Neural cell (in vitro differentiated cells): ENCODE measurements around the gene TSR2. TPM values are rescaled to one million over a fixed set of nuclear protein-coding genes. Genes with fewer than 3 reads are reported as not detected.

Source experiments
- H2AFZ ChIP-seq: fragments of 200-600, 300-800 bp; sonication (generic), shearing (Covaris generic); 2 replicates; pipeline ENCODE4 v1.6.0; 2014; ENCODE audit warnings: low read depth, mild to moderate bottlenecking, antibody characterized with exemption, low read length, moderate library complexity
- H3F3A ChIP-seq: fragments of 200-600 bp; shearing (Covaris generic); 2 replicates; pipeline ENCODE4 v1.6.1; 2016; ENCODE audit warnings: mild to moderate bottlenecking, moderate library complexity, mixed read lengths, antibody characterized with exemption, low read length; ENCODE audit not compliant: insufficient read depth, poor library complexity, severe bottlenecking
- H3K27ac ChIP-seq: fragments of 200-600, 300-800 bp; sonication (generic), shearing (Covaris generic); 2 replicates; pipeline ENCODE4 v1.5.1; 2014; ENCODE audit warnings: mild to moderate bottlenecking, low read length, moderate library complexity
- H3K27me3 ChIP-seq: fragments of 300-800, 200-600 bp; sonication (generic), shearing (Covaris generic); 2 replicates; pipeline ENCODE4 v1.6.0; 2014; ENCODE audit warnings: mild to moderate bottlenecking, low read depth, low read length, moderate library complexity; ENCODE audit not compliant: insufficient read depth
- H3K36me3 ChIP-seq: fragments of 300-800, 200-600 bp; sonication (generic), shearing (Covaris generic); 2 replicates; pipeline ENCODE4 v1.5.1; 2014; ENCODE audit warnings: mild to moderate bottlenecking, antibody characterized with exemption, low read length, moderate library complexity; ENCODE audit not compliant: insufficient read depth
- H3K4me2 ChIP-seq: fragments of 300-800, 200-600 bp; sonication (generic), shearing (Covaris generic); 2 replicates; pipeline ENCODE4 v1.6.0; 2014; ENCODE audit warnings: mild to moderate bottlenecking, low read length
- H3K4me3 ChIP-seq: fragments of 300-800, 200-600 bp; sonication (generic), shearing (Covaris generic); 2 replicates; pipeline ENCODE4 v1.5.1; 2014; ENCODE audit warnings: mild to moderate bottlenecking, low read length, moderate library complexity
- H3K79me2 ChIP-seq: fragments of 200-600 bp; shearing (Covaris generic); replicated peaks from 2 replicates; pipeline ENCODE4 v1.6.0; 2014; ENCODE audit warnings: mild to moderate bottlenecking, low read length, moderate library complexity; ENCODE audit not compliant: insufficient read depth
- H3K9ac ChIP-seq: fragments of 300-800, 200-600 bp; sonication (generic), shearing (Covaris generic); 2 replicates; pipeline ENCODE4 v1.6.1; 2016; ENCODE audit warnings: mild to moderate bottlenecking, low read length, mixed read lengths
- H3K9me2 ChIP-seq: fragments of 200-600 bp; shearing (Covaris generic); 2 replicates; pipeline ENCODE4 v1.6.1; 2016; ENCODE audit warnings: mild to moderate bottlenecking, low read length, mixed read lengths; ENCODE audit not compliant: insufficient read depth
- H3K9me3 ChIP-seq: fragments of 200-600, 300-800 bp; sonication (generic), shearing (Covaris generic); 2 replicates; pipeline ENCODE4 v1.6.1; 2016; ENCODE audit warnings: mild to moderate bottlenecking, mixed run types, low read length, moderate library complexity, mixed read lengths
- H4K20me1 ChIP-seq: fragments of 200-600 bp; shearing (Covaris generic); 2 replicates; pipeline ENCODE4 v1.6.1; 2016; ENCODE audit warnings: mild to moderate bottlenecking, mixed run types; ENCODE audit not compliant: insufficient read depth
- EP300 ChIP-seq: fragments of 450-650 bp; conservative IDR thresholded peaks from 2 replicates; pipeline ENCODE4 v1.6.1; 2014; ENCODE audit warnings: antibody characterized with exemption, mild to moderate bottlenecking, moderate library complexity; ENCODE audit not compliant: poor library complexity, severe bottlenecking
- EZH2 ChIP-seq: fragments of 200-600, 300-800 bp; shearing (Covaris generic), sonication (generic); IDR thresholded peaks from 2 replicates; pipeline ENCODE4 v1.6.1; 2014; ENCODE audit warnings: antibody characterized with exemption, low read length, borderline replicate concordance, mild to moderate bottlenecking; ENCODE audit not compliant: insufficient read depth, poor library complexity, severe bottlenecking
- MXI1 ChIP-seq: fragments of 450-650 bp; conservative IDR thresholded peaks from 2 replicates; pipeline ENCODE4 v1.6.1; 2014; ENCODE audit warnings: antibody characterized with exemption, mild to moderate bottlenecking; ENCODE audit not compliant: poor library complexity, severe bottlenecking
- POLR2AphosphoS5 ChIP-seq: IDR thresholded peaks from 2 replicates; pipeline ENCODE4 v1.6.1; 2012
- RAD21 ChIP-seq: fragments of 450-650 bp; conservative IDR thresholded peaks from 2 replicates; pipeline ENCODE4 v1.6.1; 2014; ENCODE audit warnings: antibody characterized with exemption, mild to moderate bottlenecking, moderate library complexity
- REST ChIP-seq: IDR thresholded peaks from 2 replicates; pipeline ENCODE4 v1.6.1; 2012; ENCODE audit warnings: borderline replicate concordance
- SMC3 ChIP-seq: fragments of 450-650 bp; conservative IDR thresholded peaks from 2 replicates; pipeline ENCODE4 v1.6.1; 2014; ENCODE audit warnings: antibody characterized with exemption, mild to moderate bottlenecking, moderate library complexity; ENCODE audit not compliant: poor library complexity
- TAF1 ChIP-seq: IDR thresholded peaks from 2 replicates; pipeline ENCODE4 v1.6.1; 2012; ENCODE audit warnings: low read depth
- polyA minus RNA-seq: library from RNA; depleted of rRNA, polyadenylated mRNA; stranded (reverse); fragments of >200 nt; gene quantifications from 2 replicates; pipeline ENCODE4 v1.2.3, GENCODE V29; 2014
- polyA plus RNA-seq: library from polyadenylated mRNA; depleted of rRNA; stranded (reverse); fragments of >200 nt; gene quantifications from 2 replicates; pipeline ENCODE4 v1.2.3, GENCODE V29; 2014
- TF ChIP-seq, protein P1 (sequence below): fragments of 450-650 bp; IDR thresholded peaks from 2 replicates; pipeline ENCODE4 v1.5.1; 2014; ENCODE audit warnings: antibody characterized with exemption, mild to moderate bottlenecking, moderate library complexity; ENCODE audit not compliant: poor library complexity, severe bottlenecking

TSR2 gene, protein sequence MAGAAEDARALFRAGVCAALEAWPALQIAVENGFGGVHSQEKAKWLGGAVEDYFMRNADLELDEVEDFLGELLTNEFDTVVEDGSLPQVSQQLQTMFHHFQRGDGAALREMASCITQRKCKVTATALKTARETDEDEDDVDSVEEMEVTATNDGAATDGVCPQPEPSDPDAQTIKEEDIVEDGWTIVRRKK
- 22.4 and 27.5 TPM in 2 replicates for polyA plus RNA-seq
- 11.2 and 12.6 TPM in 2 replicates for polyA minus RNA-seq

DNA sequence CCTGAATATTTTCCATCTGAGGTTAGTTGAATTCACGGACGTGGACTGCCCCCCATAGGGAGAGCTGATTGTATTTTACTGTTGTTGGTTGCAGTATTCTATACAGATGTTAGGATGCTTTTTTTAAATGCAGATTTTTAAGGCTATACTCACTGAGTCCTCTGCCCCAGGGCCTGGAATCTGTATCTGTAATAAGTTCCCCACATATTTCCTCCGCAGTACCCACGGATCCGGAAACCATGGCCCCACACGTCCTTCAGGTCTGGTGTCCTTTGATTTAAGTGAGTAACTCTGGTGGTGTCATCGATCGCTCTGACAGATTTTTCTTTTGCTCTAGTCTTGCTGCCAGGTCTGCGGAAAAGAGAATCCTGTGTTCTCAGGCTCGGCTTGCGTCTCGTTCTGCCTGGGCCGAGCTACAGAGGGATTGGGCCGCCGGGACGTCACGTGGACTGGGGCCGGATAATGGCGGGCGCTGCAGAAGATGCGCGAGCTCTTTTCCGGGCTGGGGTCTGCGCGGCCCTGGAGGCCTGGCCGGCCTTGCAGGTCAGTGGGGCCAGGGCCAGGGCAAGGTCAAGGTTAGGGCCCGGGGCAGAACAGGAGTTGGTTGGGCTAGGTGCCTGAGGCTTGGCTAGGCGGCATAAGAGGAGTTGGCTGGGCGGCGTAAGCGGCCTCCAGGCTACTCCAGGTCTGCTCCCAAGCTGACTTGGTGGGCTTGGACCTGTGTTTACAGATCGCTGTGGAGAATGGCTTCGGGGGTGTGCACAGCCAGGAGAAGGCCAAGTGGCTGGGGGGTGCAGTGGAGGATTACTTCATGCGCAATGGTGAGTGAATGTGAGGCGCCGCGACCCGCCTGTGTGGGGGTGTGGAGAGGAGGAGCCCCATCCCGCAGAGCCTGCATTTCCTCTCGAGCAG lies at the start of gene TSR2:
Gene TSR2, plus strand, starts transcription at position 445 of the 912 bp plus-strand sequence. Its CDS starts 18 bp downstream, at position 463.
- Histone ChIP-seq H3K79me2 (peaks cover 17% of the 10 kb centered on the region), H3F3A (no peaks in the 10 kb centered on the region), H3K9me2 (no peaks in the 10 kb centered on the region), H4K20me1 (no peaks in the 10 kb centered on the region), H3K27me3 (no peaks in the 10 kb centered on the region), H3K9me3 (no peaks in the 10 kb centered on the region), H3K4me2 (peak within 1 kb of the TSS; percentile 73), H2AFZ (no peak within 1 kb of the TSS), H3K4me3 (peak within 1 kb of the TSS; percentile 81), H3K36me3 (no peaks in the 10 kb centered on the region), H3K27ac (peak within 1 kb of the TSS; percentile 30), H3K9ac (peak within 1 kb of the TSS; percentile 69)
- TF ChIP-seq EZH2, result no peak
- TF ChIP-seq, protein P1, sequence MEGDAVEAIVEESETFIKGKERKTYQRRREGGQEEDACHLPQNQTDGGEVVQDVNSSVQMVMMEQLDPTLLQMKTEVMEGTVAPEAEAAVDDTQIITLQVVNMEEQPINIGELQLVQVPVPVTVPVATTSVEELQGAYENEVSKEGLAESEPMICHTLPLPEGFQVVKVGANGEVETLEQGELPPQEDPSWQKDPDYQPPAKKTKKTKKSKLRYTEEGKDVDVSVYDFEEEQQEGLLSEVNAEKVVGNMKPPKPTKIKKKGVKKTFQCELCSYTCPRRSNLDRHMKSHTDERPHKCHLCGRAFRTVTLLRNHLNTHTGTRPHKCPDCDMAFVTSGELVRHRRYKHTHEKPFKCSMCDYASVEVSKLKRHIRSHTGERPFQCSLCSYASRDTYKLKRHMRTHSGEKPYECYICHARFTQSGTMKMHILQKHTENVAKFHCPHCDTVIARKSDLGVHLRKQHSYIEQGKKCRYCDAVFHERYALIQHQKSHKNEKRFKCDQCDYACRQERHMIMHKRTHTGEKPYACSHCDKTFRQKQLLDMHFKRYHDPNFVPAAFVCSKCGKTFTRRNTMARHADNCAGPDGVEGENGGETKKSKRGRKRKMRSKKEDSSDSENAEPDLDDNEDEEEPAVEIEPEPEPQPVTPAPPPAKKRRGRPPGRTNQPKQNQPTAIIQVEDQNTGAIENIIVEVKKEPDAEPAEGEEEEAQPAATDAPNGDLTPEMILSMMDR, result peak; percentile 62
- TF ChIP-seq EP300, result peak; percentile 52
- peak; percentile 62 for TF ChIP-seq RAD21
- peak; percentile 27 for TF ChIP-seq REST
- peak; percentile 72 for TF ChIP-seq POLR2AphosphoS5
- no peak for TF ChIP-seq TAF1
- peak; percentile 80 for TF ChIP-seq MXI1
- TF ChIP-seq SMC3, result peak; percentile 62

DNA sequence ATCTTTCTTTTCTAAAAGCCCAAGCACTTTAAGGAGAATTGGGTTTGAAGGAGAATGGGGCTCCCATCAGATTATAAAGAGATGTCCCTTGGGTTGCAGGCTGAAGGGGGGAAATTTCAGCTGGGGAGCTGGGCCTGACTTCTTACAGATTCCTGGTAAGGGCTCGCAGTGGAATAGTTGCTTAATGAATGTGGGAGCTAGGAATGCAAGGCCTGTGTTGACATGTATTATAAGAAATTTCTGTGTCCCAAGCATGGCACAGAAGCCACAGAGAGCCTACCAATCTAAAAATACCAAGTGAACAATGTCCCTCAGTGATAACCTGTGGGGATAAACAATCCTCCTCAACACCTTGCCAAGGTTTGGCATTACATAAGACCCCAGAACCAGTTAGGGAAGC lies 43.1 kb upstream of the TSR2 start:
- H3F3A ChIP-seq, result no peaks in the 10 kb centered on the region
- no peaks in the 10 kb centered on the region for H4K20me1 ChIP-seq
- no peak overlapping the region for H3K4me3 ChIP-seq
- TF ChIP-seq RAD21 (no peak), SMC3 (no peak), TAF1 (no peak), POLR2AphosphoS5 (no peak), EP300 (no peak), EZH2 (no peak), REST (no peak), MXI1 (no peak)
- TF ChIP-seq, protein P1, result no peak
- H2AFZ ChIP-seq, result no peak overlapping the region
- H3K4me2 ChIP-seq, result no peak overlapping the region
- no peaks in the 10 kb centered on the region for H3K36me3 ChIP-seq
- H3K9me2 ChIP-seq, result no peaks in the 10 kb centered on the region
- H3K79me2 ChIP-seq, result no peaks in the 10 kb centered on the region
- no peaks in the 10 kb centered on the region for H3K27me3 ChIP-seq
- H3K27ac ChIP-seq, result no peak overlapping the region
- no peak overlapping the region for H3K9ac ChIP-seq
- no peaks in the 10 kb centered on the region for H3K9me3 ChIP-seq
